Astrocyte (in vitro differentiated cells and primary cell): Measurements from ENCODE around the gene PGA4.
"Not testable (repeated sequence)": the region's sequence is repeated elsewhere in the genome, so short reads cannot be mapped to it uniquely, and the experiment has no call there.

ENCODE experiments used
- CTCF ChIP-seq: IDR thresholded peaks from 2 replicates; pipeline ENCODE4 v1.5.1; 2011; ENCODE audit warnings: low read depth, mild to moderate bottlenecking, inconsistent platforms, low read length, moderate library complexity; ENCODE audit not compliant: insufficient read depth
- EZH2 ChIP-seq: IDR thresholded peaks from 2 replicates; pipeline ENCODE4 v1.6.1; 2012; ENCODE audit warnings: mild to moderate bottlenecking, low read length, inconsistent platforms; ENCODE audit not compliant: insufficient read depth

DNA sequence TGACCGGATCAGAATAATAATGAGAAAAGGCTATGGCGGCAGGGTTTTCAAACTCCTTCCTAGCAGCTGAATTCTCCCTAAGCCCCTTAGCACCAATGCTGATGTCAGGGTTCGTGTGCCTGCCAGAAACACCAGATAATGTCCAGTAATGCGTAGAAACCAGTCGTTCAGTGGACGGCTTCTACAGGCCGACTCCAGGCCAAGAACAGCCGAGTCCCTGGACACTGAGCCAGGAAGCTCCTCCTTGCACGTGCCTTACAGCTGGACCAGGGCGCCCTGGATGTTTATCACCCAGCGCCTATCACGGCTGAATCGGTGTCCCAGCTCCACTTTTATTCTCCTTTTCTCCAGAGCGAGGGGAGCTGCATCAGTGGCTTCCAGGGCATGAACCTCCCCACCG lies 9.9 kb upstream of the PGA4 start:
- TF ChIP-seq CTCF, EZH2: not testable (repeated sequence)
